GM23338 (cell line): ENCODE data around the gene ID4.

Experiments
- CREB1 ChIP-seq: fragments of 250-450 bp; sonication (Bioruptor Pico); IDR thresholded peaks from 2 replicates; pipeline ENCODE4 v1.5.0; 2020; ENCODE audit warnings: low read depth, mild to moderate bottlenecking, moderate library complexity
- ETS1 ChIP-seq: IDR thresholded peaks from 2 replicates; pipeline ENCODE4 v1.6.1; 2016; ENCODE audit warnings: antibody characterized with exemption
- EZH2 ChIP-seq: fragments of 200-600 bp; sonication (generic); IDR thresholded peaks from one replicate; pipeline ENCODE4 v1.8.0; 2017; ENCODE audit warnings: antibody characterized with exemption, mild to moderate bottlenecking, low read depth; ENCODE audit not compliant: unreplicated experiment
- EZH2phosphoT487 ChIP-seq: fragments of 200-600 bp; sonication (generic); IDR thresholded peaks from one replicate; pipeline ENCODE4 v1.8.1; 2018; ENCODE audit warnings: antibody characterized with exemption; ENCODE audit not compliant: unreplicated experiment
- POLR2AphosphoS5 ChIP-seq: IDR thresholded peaks from 2 replicates; pipeline ENCODE4 v1.6.1; 2016; ENCODE audit warnings: antibody characterized with exemption, low read depth
- STAT1 ChIP-seq: IDR thresholded peaks from one replicate; pipeline ENCODE4 v1.6.1; 2016; ENCODE audit warnings: antibody characterized with exemption; ENCODE audit not compliant: unreplicated experiment
- ZNF114 ChIP-seq: fragments of 250-450 bp; sonication (Bioruptor Pico); IDR thresholded peaks from 2 replicates; pipeline ENCODE4 v1.5.0; 2020; ENCODE audit warnings: mild to moderate bottlenecking, moderate library complexity
- TF ChIP-seq, protein P1 (sequence below), 2 experiments: fragments of 200-600 bp in 1 of 2; sonication (generic) in 1 of 2; conservative IDR thresholded peaks; 2 replicates each; pipeline versions ENCODE4 v1.5.1 to v1.6.1; 2016 to 2017; ENCODE audit warnings: antibody characterized with exemption in 2 of 2, low read depth in 2 of 2, mild to moderate bottlenecking in 2 of 2, moderate library complexity in 1 of 2
- TF ChIP-seq, protein P2 (sequence below): IDR thresholded peaks from one replicate; pipeline ENCODE4 v1.6.1; 2018; ENCODE audit warnings: antibody characterized with exemption; ENCODE audit not compliant: unreplicated experiment

- TF ChIP-seq, protein P1, sequence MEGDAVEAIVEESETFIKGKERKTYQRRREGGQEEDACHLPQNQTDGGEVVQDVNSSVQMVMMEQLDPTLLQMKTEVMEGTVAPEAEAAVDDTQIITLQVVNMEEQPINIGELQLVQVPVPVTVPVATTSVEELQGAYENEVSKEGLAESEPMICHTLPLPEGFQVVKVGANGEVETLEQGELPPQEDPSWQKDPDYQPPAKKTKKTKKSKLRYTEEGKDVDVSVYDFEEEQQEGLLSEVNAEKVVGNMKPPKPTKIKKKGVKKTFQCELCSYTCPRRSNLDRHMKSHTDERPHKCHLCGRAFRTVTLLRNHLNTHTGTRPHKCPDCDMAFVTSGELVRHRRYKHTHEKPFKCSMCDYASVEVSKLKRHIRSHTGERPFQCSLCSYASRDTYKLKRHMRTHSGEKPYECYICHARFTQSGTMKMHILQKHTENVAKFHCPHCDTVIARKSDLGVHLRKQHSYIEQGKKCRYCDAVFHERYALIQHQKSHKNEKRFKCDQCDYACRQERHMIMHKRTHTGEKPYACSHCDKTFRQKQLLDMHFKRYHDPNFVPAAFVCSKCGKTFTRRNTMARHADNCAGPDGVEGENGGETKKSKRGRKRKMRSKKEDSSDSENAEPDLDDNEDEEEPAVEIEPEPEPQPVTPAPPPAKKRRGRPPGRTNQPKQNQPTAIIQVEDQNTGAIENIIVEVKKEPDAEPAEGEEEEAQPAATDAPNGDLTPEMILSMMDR (conservative IDR thresholded peaks at IDR 0.05; ENCODE audit: low read depth in 2 of 2) = no peak
- TF ChIP-seq EZH2 (no peak), EZH2phosphoT487 (no peak), POLR2AphosphoS5 (no peak), STAT1 (no peak), ETS1 (no peak), ZNF114 (CRISPR knock-in tag) (no peak), CREB1 (CRISPR knock-in tag) (no peak)
- TF ChIP-seq, protein P2, sequence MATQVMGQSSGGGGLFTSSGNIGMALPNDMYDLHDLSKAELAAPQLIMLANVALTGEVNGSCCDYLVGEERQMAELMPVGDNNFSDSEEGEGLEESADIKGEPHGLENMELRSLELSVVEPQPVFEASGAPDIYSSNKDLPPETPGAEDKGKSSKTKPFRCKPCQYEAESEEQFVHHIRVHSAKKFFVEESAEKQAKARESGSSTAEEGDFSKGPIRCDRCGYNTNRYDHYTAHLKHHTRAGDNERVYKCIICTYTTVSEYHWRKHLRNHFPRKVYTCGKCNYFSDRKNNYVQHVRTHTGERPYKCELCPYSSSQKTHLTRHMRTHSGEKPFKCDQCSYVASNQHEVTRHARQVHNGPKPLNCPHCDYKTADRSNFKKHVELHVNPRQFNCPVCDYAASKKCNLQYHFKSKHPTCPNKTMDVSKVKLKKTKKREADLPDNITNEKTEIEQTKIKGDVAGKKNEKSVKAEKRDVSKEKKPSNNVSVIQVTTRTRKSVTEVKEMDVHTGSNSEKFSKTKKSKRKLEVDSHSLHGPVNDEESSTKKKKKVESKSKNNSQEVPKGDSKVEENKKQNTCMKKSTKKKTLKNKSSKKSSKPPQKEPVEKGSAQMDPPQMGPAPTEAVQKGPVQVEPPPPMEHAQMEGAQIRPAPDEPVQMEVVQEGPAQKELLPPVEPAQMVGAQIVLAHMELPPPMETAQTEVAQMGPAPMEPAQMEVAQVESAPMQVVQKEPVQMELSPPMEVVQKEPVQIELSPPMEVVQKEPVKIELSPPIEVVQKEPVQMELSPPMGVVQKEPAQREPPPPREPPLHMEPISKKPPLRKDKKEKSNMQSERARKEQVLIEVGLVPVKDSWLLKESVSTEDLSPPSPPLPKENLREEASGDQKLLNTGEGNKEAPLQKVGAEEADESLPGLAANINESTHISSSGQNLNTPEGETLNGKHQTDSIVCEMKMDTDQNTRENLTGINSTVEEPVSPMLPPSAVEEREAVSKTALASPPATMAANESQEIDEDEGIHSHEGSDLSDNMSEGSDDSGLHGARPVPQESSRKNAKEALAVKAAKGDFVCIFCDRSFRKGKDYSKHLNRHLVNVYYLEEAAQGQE = no peak
Observed at GRCh38 chr6:19818805-19819204, 18.4 kb upstream of the ID4 start.
